HG02678 (cell line): ENCODE data around the gene FOCAD.

Experiments used
- ATAC-seq: cut with Tn5 transposase; IDR thresholded peaks from one replicate; pipeline ENCODE4 v1.9.1; 2021; ENCODE audit warnings: mild to moderate bottlenecking, moderate library complexity; ENCODE audit not compliant: unreplicated experiment

The FOCAD gene

GRCh38 chr9:20997503-20998076 is 313.5 kb downstream of the FOCAD start:
- no peak for ATAC-seq

GRCh38 chr9:21001581-21001980 is 317.5 kb downstream of the FOCAD start:
- no peak for ATAC-seq

GRCh38 chr9:21002040-21002439 is 318.0 kb downstream of the FOCAD start:
- no peak for ATAC-seq

GRCh38 chr9:21015129-21015815 is 331.2 kb downstream of the FOCAD start:
- no peak for ATAC-seq

GRCh38 chr9:21015995-21016394 is 331.9 kb downstream of the FOCAD start:
- ATAC-seq = no peak

- no peak for ATAC-seq
Observed at GRCh38 chr9:21016701-21017491, 332.8 kb downstream of the FOCAD start.

GRCh38 chr9:21018177-21018576 is 334.1 kb downstream of the FOCAD start:
- no peak for ATAC-seq

- no peak for ATAC-seq
Observed at GRCh38 chr9:21023861-21024260, 339.8 kb downstream of the FOCAD start.

GRCh38 chr9:21027295-21027694 is 343.2 kb downstream of the FOCAD start:
- no peak for ATAC-seq

GRCh38 chr9:21028466-21028865 is 344.4 kb downstream of the FOCAD start:
- no peak for ATAC-seq

- ATAC-seq = no peak
Observed at GRCh38 chr9:21029661-21030060, 345.6 kb downstream of the FOCAD start.

- ATAC-seq = peak; percentile 76
Observed at GRCh38 chr9:21030389-21031035, 346.5 kb downstream of the FOCAD start.

- ATAC-seq = peak; percentile 74
Observed at GRCh38 chr9:21031091-21031807, 347.2 kb downstream of the FOCAD start, which contains the start of gene HACD4. Gene HACD4, minus strand, starts transcription at chr9:21031640. Its CDS starts 50 bp downstream, at chr9:21031590.

- ATAC-seq = no peak
Observed at GRCh38 chr9:21031808-21032183, 347.7 kb downstream of the FOCAD start.

- no peak for ATAC-seq
Observed at GRCh38 chr9:21037278-21037677, 353.2 kb downstream of the FOCAD start.

- ATAC-seq = no peak
Observed at GRCh38 chr9:21039302-21039701, 355.2 kb downstream of the FOCAD start.

GRCh38 chr9:21042466-21042865 is 358.4 kb downstream of the FOCAD start:
- ATAC-seq = no peak

- no peak for ATAC-seq
Observed at GRCh38 chr9:21043841-21044240, 359.8 kb downstream of the FOCAD start.
